ENCODE results near the gene SUCO.

GRCh38 chr1:172557270-172557669, 24.3 kb downstream of the SUCO start:
- TF ChIP-seq, protein P1, sequence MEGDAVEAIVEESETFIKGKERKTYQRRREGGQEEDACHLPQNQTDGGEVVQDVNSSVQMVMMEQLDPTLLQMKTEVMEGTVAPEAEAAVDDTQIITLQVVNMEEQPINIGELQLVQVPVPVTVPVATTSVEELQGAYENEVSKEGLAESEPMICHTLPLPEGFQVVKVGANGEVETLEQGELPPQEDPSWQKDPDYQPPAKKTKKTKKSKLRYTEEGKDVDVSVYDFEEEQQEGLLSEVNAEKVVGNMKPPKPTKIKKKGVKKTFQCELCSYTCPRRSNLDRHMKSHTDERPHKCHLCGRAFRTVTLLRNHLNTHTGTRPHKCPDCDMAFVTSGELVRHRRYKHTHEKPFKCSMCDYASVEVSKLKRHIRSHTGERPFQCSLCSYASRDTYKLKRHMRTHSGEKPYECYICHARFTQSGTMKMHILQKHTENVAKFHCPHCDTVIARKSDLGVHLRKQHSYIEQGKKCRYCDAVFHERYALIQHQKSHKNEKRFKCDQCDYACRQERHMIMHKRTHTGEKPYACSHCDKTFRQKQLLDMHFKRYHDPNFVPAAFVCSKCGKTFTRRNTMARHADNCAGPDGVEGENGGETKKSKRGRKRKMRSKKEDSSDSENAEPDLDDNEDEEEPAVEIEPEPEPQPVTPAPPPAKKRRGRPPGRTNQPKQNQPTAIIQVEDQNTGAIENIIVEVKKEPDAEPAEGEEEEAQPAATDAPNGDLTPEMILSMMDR (conservative IDR thresholded peaks at IDR 0.05; ENCODE audit: low read length), result no peak
- TF ChIP-seq EZH2phosphoT487 (IDR thresholded peaks at IDR 0.05; ENCODE audit: borderline replicate concordance), result no peak
